IMR-90 (cell line): ENCODE data around the gene ACE. TPM values are rescaled to one million over a fixed set of nuclear protein-coding genes. Genes with fewer than 3 reads are reported as not detected.
A peak's percentile ranks its signal among the peaks of the same experiment; 100 is the strongest.

ENCODE experiments used
- ATAC-seq: fragments of 200-7000 bp; cut with Tn5 transposase; 2 replicates; pipeline ENCODE4 v1.9.1; 2020; ENCODE audit warnings: low read depth, mild to moderate bottlenecking, moderate library complexity
- BruUV-seq: library from RNA; stranded (reverse); fragments of 400-500 nt; replicated peaks from 2 replicates; lab custom pipeline; 2021; lab: Mats Ljungman, UMichigan
- CTCF ChIA-PET: fragments of 300-600 bp; formaldehyde crosslinking; extraction: SDS; loops from one replicate; lab custom pipeline; 2021; ENCODE audit warnings: antibody characterized with exemption; lab: Yijun Ruan, JAX
- POLR2A ChIA-PET: fragments of 300-600 bp; sonication (Branson Sonifier 250); formaldehyde crosslinking; loops from one replicate; lab custom pipeline; 2022; ENCODE audit warnings: antibody characterized with exemption; ENCODE audit not compliant: unreplicated experiment; lab: Charles Lee
- DNase-seq: peaks from one replicate; pipeline ENCODE4 v3.0.0; 2013
- H2AFZ ChIP-seq: replicated peaks from 2 replicates; pipeline ENCODE3; 2013; ENCODE audit warnings: low read length, mild to moderate bottlenecking; ENCODE audit not compliant: poor library complexity
- H2AK5ac ChIP-seq: 2 replicates; pipeline ENCODE4 v1.6.1; 2013; ENCODE audit warnings: low read depth, low read length, inconsistent platforms
- H2AK9ac ChIP-seq: replicated peaks from 2 replicates; pipeline ENCODE3; 2013; ENCODE audit warnings: mild to moderate bottlenecking, low read depth, low read length, moderate library complexity; ENCODE audit not compliant: poor library complexity
- H2BK120ac ChIP-seq: 2 replicates; pipeline ENCODE4 v1.6.1; 2013; ENCODE audit warnings: low read depth, low read length, inconsistent platforms
- H2BK15ac ChIP-seq: 3 replicates; pipeline ENCODE4 v1.6.1; 2013; ENCODE audit warnings: low read depth, low read length, inconsistent platforms
- H2BK20ac ChIP-seq: 2 replicates; pipeline ENCODE4 v1.6.1; 2013; ENCODE audit warnings: low read depth, mild to moderate bottlenecking, inconsistent platforms, low read length, moderate library complexity
- H2BK5ac ChIP-seq: 2 replicates; pipeline ENCODE4 v1.6.1; 2013; ENCODE audit warnings: mild to moderate bottlenecking, low read depth, low read length, inconsistent platforms; ENCODE audit not compliant: poor library complexity, severe bottlenecking
- H3K14ac ChIP-seq: replicated peaks from 2 replicates; pipeline ENCODE4 v1.6.1; 2013; ENCODE audit warnings: low read depth, low read length, inconsistent platforms
- H3K18ac ChIP-seq: 2 replicates; pipeline ENCODE4 v1.6.1; 2013; ENCODE audit warnings: low read depth, low read length, control low read depth
- H3K23ac ChIP-seq: 2 replicates; pipeline ENCODE4 v1.6.1; 2013; ENCODE audit warnings: low read depth, low read length, inconsistent platforms
- H3K27ac ChIP-seq: 2 replicates; pipeline ENCODE4 v1.5.1; 2013; ENCODE audit warnings: mild to moderate bottlenecking, control low read depth, low read length; ENCODE audit not compliant: insufficient read depth
- H3K27me3 ChIP-seq: 2 replicates; pipeline ENCODE4 v1.6.1; 2013; ENCODE audit warnings: low read length; ENCODE audit not compliant: control insufficient read depth, insufficient read depth
- H3K36me3 ChIP-seq: 2 replicates; pipeline ENCODE4 v1.6.1; 2013; ENCODE audit warnings: low read length, mixed read lengths; ENCODE audit not compliant: control insufficient read depth, insufficient read depth
- H3K4ac ChIP-seq: 2 replicates; pipeline ENCODE4 v1.6.1; 2013; ENCODE audit warnings: low read depth, low read length, inconsistent platforms
- H3K4me1 ChIP-seq: 2 replicates; pipeline ENCODE4 v1.6.1; 2013; ENCODE audit warnings: low read length, mixed read lengths; ENCODE audit not compliant: control insufficient read depth, insufficient read depth
- H3K4me2 ChIP-seq: 2 replicates; pipeline ENCODE4 v1.6.1; 2013; ENCODE audit warnings: low read depth, mild to moderate bottlenecking, control low read depth, low read length, moderate library complexity
- H3K4me3 ChIP-seq: 2 replicates; pipeline ENCODE4 v1.5.1; 2013; ENCODE audit warnings: low read depth, mild to moderate bottlenecking, control low read depth, low read length, moderate library complexity; ENCODE audit not compliant: insufficient read depth
- H3K56ac ChIP-seq: 2 replicates; pipeline ENCODE4 v1.6.1; 2013; ENCODE audit warnings: low read length, inconsistent platforms; ENCODE audit not compliant: insufficient read depth; ENCODE audit errors: extremely low read depth
- H3K79me1 ChIP-seq, 2 experiments: 2 replicates each; pipeline ENCODE4 v1.6.1; 2013; ENCODE audit warnings: low read length in 2 of 2, inconsistent platforms in 1 of 2, low read depth in 1 of 2
- H3K9ac ChIP-seq: 2 replicates; pipeline ENCODE4 v1.6.1; 2013; ENCODE audit warnings: low read depth, low read length, control low read depth
- H3K9me1 ChIP-seq: 2 replicates; pipeline ENCODE4 v1.6.1; 2013; ENCODE audit warnings: low read length, inconsistent platforms; ENCODE audit not compliant: insufficient read depth
- H3K9me3 ChIP-seq: 2 replicates; pipeline ENCODE4 v1.6.1; 2013; ENCODE audit warnings: low read length; ENCODE audit not compliant: control insufficient read depth, insufficient read depth
- H4K20me1 ChIP-seq: 2 replicates; pipeline ENCODE4 v1.6.1; 2013; ENCODE audit warnings: low read length, inconsistent platforms; ENCODE audit not compliant: insufficient read depth
- H4K5ac ChIP-seq: 2 replicates; pipeline ENCODE4 v1.6.1; 2013; ENCODE audit warnings: mild to moderate bottlenecking, low read depth, low read length, control low read depth
- H4K8ac ChIP-seq, 2 experiments: 2 replicates each; pipeline ENCODE4 v1.6.1; 2013; ENCODE audit warnings: low read depth in 2 of 2, low read length in 2 of 2, control low read depth in 1 of 2, inconsistent platforms in 1 of 2
- H4K91ac ChIP-seq: 2 replicates; pipeline ENCODE4 v1.6.1; 2013; ENCODE audit warnings: low read depth, low read length, inconsistent platforms; ENCODE audit not compliant: insufficient read depth
- CHD1 ChIP-seq: IDR thresholded peaks from 2 replicates; pipeline ENCODE4 v1.6.1; 2012; ENCODE audit warnings: low read depth, low read length, improper control_type of control experiment
- USF2 ChIP-seq: fragments of 150-350 bp; IDR thresholded peaks from 2 replicates; pipeline ENCODE4 v1.6.1; 2017; ENCODE audit warnings: mild to moderate bottlenecking, antibody characterized with exemption, low read length, low read depth
- WGBS, 2 experiments: methylation state at CpG; one replicate each; pipeline versions ENCODE4 v1.1.5 to v1.1.7; 2013; ENCODE audit warnings: missing lambda C conversion rate in 2 of 2; ENCODE audit not compliant: insufficient read length in 1 of 2; ENCODE audit errors: extremely low coverage in 2 of 2; 5-methylcytosine and 5-hydroxymethylcytosine counted together
- dilution Hi-C: fragments of 300-500 bp; cut with HindIII; formaldehyde crosslinking; loops from one replicate; pipeline ENCODE4 v1.14.3; 2018; ENCODE audit warnings: low sequenced_read_pairs; ENCODE audit not compliant: unreplicated experiment
- in situ Hi-C: fragments of 300-500 bp; cut with MboI; formaldehyde crosslinking; loops from 3 replicates; pipeline ENCODE4 v1.14.3; 2019; ENCODE audit warnings: low sequenced_read_pairs, inconsistent platforms, mixed read lengths
- intact Hi-C: fragments of 100-400 bp; cut with micrococcal nuclease; formaldehyde crosslinking; loops from 2 replicates; pipeline ENCODE4 v1.10.0; 2022
- polyA plus RNA-seq, 3 experiments: library from polyadenylated mRNA; depleted of rRNA; stranded (reverse); fragments of >200 nt; gene quantifications; 2 replicates each; pipeline ENCODE4 v1.2.3, GENCODE V29; 2012; ENCODE audit warnings: low replicate concordance in 1 of 3
- total RNA-seq: library from RNA; depleted of rRNA; stranded (reverse); fragments of >200 nt; gene quantifications from 2 replicates; pipeline ENCODE4 v1.2.3, GENCODE V29; 2012

Gene ACE
- total and polyA plus RNA-seq, 2 of the 4 experiments (the other 2 are of a cell fraction) = 1.4 to 5.8 TPM

GRCh38 chr17:63481488-63481870 is 4.6 kb downstream of the ACE start:
- POLR2A ChIA-PET = interaction anchor here (0.7 kb wide), 1 partner anchor 17 kb away, joined by 3 read pairs; no protein-coding TSS in a partner anchor
- peaks cover 8% of the 10 kb centered on the region for H3K27me3 ChIP-seq
- peaks cover 11% of the 10 kb centered on the region for H3K4me1 ChIP-seq
- H3K4me2 ChIP-seq = no peak overlapping the region
- H3K9me1 ChIP-seq = peaks cover 3% of the 10 kb centered on the region; the same call in 1 of the 2 replicates
- no peak for ATAC-seq
- H2BK20ac ChIP-seq = no peak overlapping the region
- H3K9ac ChIP-seq = no peak overlapping the region
- in situ Hi-C loops (no loop called here), dilution Hi-C loops (no loop called here), intact Hi-C loops (no loop called here)
- H3K4me3 ChIP-seq = no peak overlapping the region
- H4K20me1 ChIP-seq = no peaks in the 10 kb centered on the region
- no peak overlapping the region for H2AFZ ChIP-seq
- no peak overlapping the region for H2BK120ac ChIP-seq
- peak overlapping the region; percentile 8 for H2AK9ac ChIP-seq
- no peak overlapping the region for H3K23ac ChIP-seq
- H3K56ac ChIP-seq = no peak overlapping the region
- H4K5ac ChIP-seq = no peak overlapping the region
- H3K79me1 ChIP-seq = no peaks in the 10 kb centered on the region
- no peak overlapping the region for H3K14ac ChIP-seq
- no TSS peak for BruUV-seq
- no peak overlapping the region for H3K4ac ChIP-seq
- H3K9me3 ChIP-seq = no peaks in the 10 kb centered on the region
- no peak overlapping the region for H2AK5ac ChIP-seq
- no peak for DNase-seq
- H4K91ac ChIP-seq = no peak overlapping the region
- no peak for TF ChIP-seq USF2
- TF ChIP-seq CHD1 = no peak
- 92% methylated on average over 6 of the region's 16 CpGs; no CpG with 5 or more reads in 1 of the 2 experiments for WGBS, 2 experiments
- no peak overlapping the region for H4K8ac ChIP-seq
- H3K27ac ChIP-seq = no peak overlapping the region
- H2BK5ac ChIP-seq = no peak overlapping the region
- no peaks in the 10 kb centered on the region for H3K36me3 ChIP-seq
- no peak overlapping the region for H3K18ac ChIP-seq
- CTCF ChIA-PET = interaction anchor here (1.0 kb wide), 1 partner anchor 56 kb away, joined by 3 read pairs; no protein-coding TSS in a partner anchor
- H2BK15ac ChIP-seq = no peak overlapping the region
